ENCODE results near the gene FOXI1.

- TF ChIP-seq, protein P1, sequence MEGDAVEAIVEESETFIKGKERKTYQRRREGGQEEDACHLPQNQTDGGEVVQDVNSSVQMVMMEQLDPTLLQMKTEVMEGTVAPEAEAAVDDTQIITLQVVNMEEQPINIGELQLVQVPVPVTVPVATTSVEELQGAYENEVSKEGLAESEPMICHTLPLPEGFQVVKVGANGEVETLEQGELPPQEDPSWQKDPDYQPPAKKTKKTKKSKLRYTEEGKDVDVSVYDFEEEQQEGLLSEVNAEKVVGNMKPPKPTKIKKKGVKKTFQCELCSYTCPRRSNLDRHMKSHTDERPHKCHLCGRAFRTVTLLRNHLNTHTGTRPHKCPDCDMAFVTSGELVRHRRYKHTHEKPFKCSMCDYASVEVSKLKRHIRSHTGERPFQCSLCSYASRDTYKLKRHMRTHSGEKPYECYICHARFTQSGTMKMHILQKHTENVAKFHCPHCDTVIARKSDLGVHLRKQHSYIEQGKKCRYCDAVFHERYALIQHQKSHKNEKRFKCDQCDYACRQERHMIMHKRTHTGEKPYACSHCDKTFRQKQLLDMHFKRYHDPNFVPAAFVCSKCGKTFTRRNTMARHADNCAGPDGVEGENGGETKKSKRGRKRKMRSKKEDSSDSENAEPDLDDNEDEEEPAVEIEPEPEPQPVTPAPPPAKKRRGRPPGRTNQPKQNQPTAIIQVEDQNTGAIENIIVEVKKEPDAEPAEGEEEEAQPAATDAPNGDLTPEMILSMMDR (IDR thresholded peaks at IDR 0.05): peak; percentile 12 to 64 (median 46)
- TF ChIP-seq POLR2A (IDR thresholded peaks at IDR 0.05) (no peak), EP300 (IDR thresholded peaks at IDR 0.05) (no peak), POLR2AphosphoS5 (IDR thresholded peaks at IDR 0.05) (no peak)
Measured at GRCh38 chr5:170070556-170071412, 34.9 kb upstream of the FOXI1 start.
